Skeletal muscle satellite cell (primary cell): Measurements from ENCODE around the gene BCL7C.
"Not testable (repeated sequence)": the region's sequence is repeated elsewhere in the genome, so short reads cannot be mapped to it uniquely, and the experiment has no call there.

Source experiments
- H3K27me3 ChIP-seq: 2 replicates; pipeline ENCODE4 v1.7.0; 2013; ENCODE audit warnings: low read length; ENCODE audit not compliant: control insufficient read depth, insufficient read depth
- H3K36me3 ChIP-seq: 2 replicates; pipeline ENCODE4 v1.7.0; 2013; ENCODE audit warnings: mild to moderate bottlenecking, control low read depth, low read length; ENCODE audit not compliant: insufficient read depth
- H3K4me1 ChIP-seq: 2 replicates; pipeline ENCODE4 v1.7.0; 2013; ENCODE audit warnings: low read length; ENCODE audit not compliant: control insufficient read depth, insufficient read depth
- H3K4me2 ChIP-seq: 2 replicates; pipeline ENCODE4 v1.7.0; 2013; ENCODE audit warnings: mild to moderate bottlenecking, low read length
- H3K4me3 ChIP-seq: 2 replicates; pipeline ENCODE4 v1.7.0; 2013; ENCODE audit warnings: low read length
- H3K9ac ChIP-seq: 2 replicates; pipeline ENCODE4 v1.7.0; 2013; ENCODE audit warnings: mild to moderate bottlenecking, low read depth, low read length, moderate library complexity
- H3K9me3 ChIP-seq: replicated peaks from 2 replicates; pipeline ENCODE4 v1.7.0; 2013; ENCODE audit warnings: mild to moderate bottlenecking, control low read depth, low read length

The BCL7C gene

DNA sequence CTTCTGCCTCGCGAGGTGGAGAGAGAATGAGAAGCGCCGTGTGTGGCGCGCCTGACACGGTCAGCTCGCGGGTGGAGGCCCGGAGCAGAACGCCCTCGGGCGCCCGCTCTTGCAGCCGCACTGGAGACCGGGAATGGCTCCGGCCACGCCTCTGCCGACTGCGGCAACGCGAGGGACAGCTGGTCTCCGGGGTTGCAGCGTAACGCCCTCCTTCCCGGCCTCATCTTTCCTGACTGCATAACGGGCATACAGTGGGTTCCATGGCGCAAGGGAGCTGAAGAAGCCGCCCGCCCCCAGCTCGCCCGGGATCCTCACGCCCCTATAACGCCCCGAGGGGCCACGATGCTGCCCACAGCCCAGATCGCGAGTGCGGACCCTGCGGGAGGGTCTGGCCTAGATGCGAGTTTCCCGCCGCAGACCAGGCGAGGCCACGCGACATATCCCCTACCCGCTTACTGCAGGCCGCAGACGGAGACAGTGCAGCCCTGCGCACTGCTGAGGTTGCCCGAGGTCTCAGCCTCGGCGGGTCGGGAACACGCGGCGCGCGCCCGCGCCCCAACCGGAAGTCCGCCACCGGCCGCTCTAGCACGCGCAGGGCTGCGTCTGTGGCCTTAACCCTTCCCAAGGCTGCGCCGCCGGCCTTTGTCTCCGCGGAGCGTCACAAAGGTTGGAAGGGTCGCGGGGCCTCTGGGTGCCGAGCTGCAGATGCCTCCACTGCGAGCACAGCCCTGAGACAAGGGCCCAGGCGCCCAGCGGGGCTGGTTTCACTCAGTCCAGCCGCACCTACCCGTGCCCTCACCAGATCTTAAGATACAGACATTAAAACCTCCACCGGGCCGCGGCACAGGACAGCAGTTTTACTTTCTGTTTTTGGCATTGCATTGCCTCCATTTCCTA, 18.8 kb downstream of the BCL7C start:
- Histone ChIP-seq H3K4me2 (peak overlapping the region; percentile 95), H3K9me3 (no peaks in the 10 kb centered on the region), H3K4me3 (peak overlapping the region; percentile 92), H3K9ac (peak overlapping the region; percentile 88), H3K27me3 (no peaks in the 10 kb centered on the region), H3K36me3 (no peaks in the 10 kb centered on the region), H3K4me1 (peaks cover 14% of the 10 kb centered on the region)

DNA sequence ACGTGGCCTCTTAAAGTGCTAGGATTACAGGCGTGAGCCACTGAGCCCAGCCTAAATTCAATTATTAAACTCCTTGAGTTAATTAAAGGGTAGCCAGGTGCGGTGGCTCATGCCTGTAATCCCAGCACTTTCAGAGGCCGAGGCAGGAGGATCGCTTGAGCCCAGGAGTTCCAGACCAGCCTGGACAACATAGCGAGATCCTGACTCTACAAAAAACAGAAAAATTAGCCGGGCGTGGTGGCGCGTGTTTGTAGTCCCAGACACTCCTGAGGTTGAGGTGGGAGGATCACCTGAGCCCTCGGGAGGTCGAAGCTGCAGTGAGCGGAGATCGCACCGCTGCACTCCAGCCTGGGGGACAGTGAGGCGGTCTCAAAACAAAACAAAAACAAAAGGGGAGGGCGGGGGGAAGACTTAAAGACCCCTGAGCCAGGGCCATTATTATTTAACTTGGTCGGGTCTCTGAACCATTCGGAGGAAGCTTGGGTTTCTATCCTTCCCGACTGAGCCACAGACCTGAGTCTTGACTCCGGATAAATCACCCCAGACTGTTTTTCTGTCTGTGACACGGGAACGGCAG, 19.5 kb downstream of the BCL7C start:
- Histone ChIP-seq H3K4me1 (peaks cover 14% of the 10 kb centered on the region), H3K4me3 (peak overlapping the region; percentile 92), H3K9ac (peak overlapping the region; percentile 88)

DNA sequence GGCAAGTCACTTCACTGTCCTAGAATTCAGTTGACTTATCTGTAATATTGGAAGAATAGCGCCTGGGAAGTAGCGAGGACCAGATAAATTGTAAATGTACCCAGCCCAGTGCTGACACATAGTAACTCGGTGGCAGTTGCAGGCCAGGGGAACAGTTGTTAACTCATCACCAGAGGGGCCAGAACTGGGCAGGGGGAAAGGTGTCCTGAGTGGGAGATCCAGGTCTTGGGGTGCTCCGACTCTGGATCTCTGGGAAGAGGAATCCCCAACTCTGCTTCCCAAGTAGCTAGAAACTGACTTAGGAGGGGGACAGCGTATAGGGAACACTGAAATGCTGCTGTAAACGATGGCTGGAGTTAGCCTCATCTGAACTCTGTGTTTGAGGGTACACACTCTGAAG, 23.0 kb downstream of the BCL7C start:
- Histone ChIP-seq H3K4me3 (no peak overlapping the region), H3K4me1 (peaks cover 3% of the 10 kb centered on the region), H3K9ac (no peak overlapping the region), H3K27me3 (no peaks in the 10 kb centered on the region), H3K9me3 (no peaks in the 10 kb centered on the region), H3K4me2 (no peak overlapping the region), H3K36me3 (no peaks in the 10 kb centered on the region)

More for the DNA sequence above, 19.5 kb downstream of the BCL7C start:
- peak overlapping the region; percentile 95 for H3K4me2 ChIP-seq
- no peaks in the 10 kb centered on the region for H3K36me3 ChIP-seq
- no peaks in the 10 kb centered on the region for H3K27me3 ChIP-seq
- no peaks in the 10 kb centered on the region for H3K9me3 ChIP-seq

DNA sequence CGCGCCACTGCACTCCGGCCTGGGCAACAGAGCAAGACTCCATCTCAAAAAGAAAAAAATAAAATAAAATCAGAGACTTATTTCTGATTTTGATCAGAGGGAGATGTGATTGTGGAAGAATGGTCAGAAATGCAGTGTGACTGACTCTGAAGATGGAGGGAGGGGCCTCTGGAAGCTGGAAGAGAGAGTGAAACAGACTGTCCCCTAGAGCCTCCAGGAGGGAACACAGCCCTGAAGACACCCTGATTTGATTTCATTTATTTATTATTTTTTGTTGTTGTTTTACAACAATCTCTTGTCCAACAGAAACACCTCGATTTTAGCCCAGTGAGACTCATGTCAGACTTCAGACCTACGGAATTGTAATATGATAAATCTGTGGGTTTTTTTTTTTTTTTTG, 26.1 kb downstream of the BCL7C start:
- no peak overlapping the region for H3K4me3 ChIP-seq
- H3K9me3 ChIP-seq, result no peaks in the 10 kb centered on the region
- H3K36me3 ChIP-seq, result no peaks in the 10 kb centered on the region
- no peaks in the 10 kb centered on the region for H3K4me1 ChIP-seq
- no peaks in the 10 kb centered on the region for H3K27me3 ChIP-seq
- no peak overlapping the region for H3K4me2 ChIP-seq
- H3K9ac ChIP-seq, result no peak overlapping the region

DNA sequence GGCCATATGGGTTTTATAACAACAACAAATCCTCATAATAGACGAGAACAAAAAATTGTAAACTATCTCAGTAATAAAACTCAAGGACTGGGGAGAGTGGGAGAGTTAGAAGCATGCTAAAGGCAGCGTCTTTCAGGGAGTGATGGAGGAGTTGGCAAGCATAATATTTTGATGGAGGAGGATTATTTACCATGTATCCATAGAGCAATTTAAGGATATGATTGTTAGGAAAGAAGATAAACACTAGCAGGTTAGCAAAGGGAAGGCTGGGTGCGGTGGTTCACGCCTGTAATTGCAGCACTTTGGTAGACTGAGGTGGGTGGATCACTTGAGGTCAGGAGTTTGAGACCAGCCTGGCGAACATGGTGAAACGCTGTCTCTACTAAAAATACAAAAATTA, 27.8 kb downstream of the BCL7C start:
- no peaks in the 10 kb centered on the region for H3K36me3 ChIP-seq
- H3K4me3 ChIP-seq, result no peak overlapping the region
- H3K4me1 ChIP-seq, result no peaks in the 10 kb centered on the region
- H3K9ac ChIP-seq, result no peak overlapping the region
- no peak overlapping the region for H3K4me2 ChIP-seq
- H3K9me3 ChIP-seq, result no peaks in the 10 kb centered on the region
- no peaks in the 10 kb centered on the region for H3K27me3 ChIP-seq

DNA sequence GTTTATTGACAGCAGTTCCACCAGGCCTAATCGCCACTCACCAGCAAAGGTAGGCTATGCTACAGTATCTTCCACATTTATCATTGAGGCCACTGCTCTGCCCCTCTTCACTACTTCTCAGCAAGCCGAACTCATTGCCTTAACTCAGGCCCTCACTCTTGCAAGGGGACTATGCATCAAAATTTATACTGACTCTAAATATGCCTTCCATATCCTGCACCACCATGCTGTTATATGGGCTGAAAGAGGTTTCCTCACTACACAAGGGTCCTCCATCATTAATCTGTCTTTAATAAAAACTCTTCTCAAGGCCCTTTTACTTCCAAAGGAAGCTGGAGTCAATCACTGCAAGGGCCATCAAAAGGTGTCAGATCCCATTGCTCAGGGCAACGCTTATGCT, 30.7 kb downstream of the BCL7C start:
- H3K36me3 ChIP-seq, H3K27me3 ChIP-seq, H3K4me2 ChIP-seq, H3K4me3 ChIP-seq, H3K4me1 ChIP-seq, H3K9ac ChIP-seq, H3K9me3 ChIP-seq: not testable (repeated sequence)

DNA sequence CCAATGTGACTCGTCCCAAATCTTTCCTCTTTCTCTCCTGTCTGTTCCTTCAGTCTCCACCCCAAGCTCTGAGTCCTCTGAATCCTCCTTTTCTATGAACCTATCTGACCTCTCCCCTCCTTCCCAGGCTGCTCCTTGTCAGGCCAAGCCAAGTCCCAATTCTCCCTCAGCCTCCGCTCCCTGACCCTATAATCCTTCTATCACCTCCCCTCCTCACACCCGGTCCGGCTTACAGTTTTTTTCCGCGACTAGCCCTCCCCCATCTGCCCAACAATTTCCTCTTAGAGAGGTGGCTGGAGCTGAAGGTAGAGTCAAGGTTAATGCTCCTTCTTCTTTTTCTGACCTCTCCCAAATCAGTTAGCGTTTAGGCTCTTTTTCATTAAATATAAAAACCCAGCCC, 33.1 kb downstream of the BCL7C start:
- not testable (repeated sequence) for H3K4me3 ChIP-seq, H3K4me2 ChIP-seq, H3K4me1 ChIP-seq, H3K36me3 ChIP-seq, H3K9ac ChIP-seq, H3K9me3 ChIP-seq, H3K27me3 ChIP-seq

DNA sequence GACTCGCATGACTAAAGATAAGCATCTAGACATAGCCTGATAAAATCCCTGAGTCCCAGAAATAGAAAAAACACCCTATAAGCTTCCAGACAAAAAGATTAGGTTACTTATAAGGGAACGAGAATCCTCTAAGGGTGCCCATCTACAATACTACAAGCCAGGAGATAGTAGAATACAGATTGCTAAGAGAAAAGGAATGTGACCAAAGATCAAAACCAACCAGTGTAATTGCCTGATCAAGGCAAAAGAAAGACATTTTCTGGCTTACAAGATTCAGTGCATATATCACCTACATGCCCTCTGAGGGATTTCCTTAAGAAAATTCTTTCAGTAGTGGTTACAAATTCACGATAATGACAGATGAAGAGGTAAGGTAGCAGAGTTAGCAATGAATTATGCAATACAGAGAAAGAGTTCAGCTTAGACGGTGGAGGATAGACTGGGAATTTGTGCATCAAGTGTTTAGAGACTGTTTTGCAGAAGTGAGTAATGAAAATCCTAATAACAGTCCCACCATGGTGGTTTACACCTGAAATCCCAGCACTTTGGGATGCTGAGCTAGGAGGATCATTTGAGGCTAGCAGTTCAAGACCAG, 35.0 kb downstream of the BCL7C start:
- Histone ChIP-seq H3K4me1 (no peaks in the 10 kb centered on the region), H3K9me3 (no peaks in the 10 kb centered on the region), H3K36me3 (peaks cover 2% of the 10 kb centered on the region), H3K9ac (no peak overlapping the region), H3K27me3 (no peaks in the 10 kb centered on the region), H3K4me3 (no peak overlapping the region), H3K4me2 (no peak overlapping the region)

DNA sequence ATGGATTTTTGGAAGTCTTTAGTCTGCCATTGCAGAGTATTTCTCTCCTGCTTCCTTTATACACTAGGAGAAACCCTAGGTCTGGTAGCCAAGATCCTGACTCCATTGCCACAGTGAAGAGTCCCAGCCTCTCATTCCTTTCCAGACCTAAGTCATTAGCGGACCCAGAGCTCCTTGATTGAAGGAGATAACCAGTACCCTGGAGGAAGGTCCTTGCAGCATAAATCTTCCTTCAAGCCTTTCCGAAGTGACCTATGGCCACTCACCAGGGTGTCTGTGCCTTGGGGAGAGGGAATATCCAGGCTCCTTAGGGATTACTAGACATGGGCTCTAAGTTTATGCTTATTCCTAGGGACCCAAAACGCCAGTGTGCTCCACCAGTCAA, 35.8 kb downstream of the BCL7C start:
- H3K4me2 ChIP-seq, result no peak overlapping the region
- no peaks in the 10 kb centered on the region for H3K27me3 ChIP-seq
- no peak overlapping the region for H3K9ac ChIP-seq
- H3K4me1 ChIP-seq, result no peaks in the 10 kb centered on the region
- peaks cover 4% of the 10 kb centered on the region for H3K36me3 ChIP-seq
- H3K9me3 ChIP-seq, result no peaks in the 10 kb centered on the region
- no peak overlapping the region for H3K4me3 ChIP-seq

DNA sequence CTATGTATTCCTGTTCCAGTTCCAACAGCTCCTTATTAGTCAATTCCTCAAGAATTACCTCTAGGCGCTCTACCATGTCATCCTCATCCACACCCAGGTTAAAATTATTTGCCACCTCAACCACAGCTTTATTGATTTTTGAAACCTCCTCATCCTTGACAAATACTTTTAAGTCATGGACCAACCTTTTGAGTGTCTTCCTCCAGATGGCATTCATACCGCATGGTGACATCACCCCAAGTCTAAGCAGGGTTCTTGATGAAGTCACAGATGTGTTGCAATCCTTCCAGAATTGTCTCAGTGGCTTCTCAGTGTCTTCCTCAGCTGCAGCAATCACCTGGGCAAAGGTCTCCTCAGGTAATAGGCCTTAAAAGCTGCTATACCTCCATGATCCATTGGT, 40.1 kb downstream of the BCL7C start:
- H3K9me3 ChIP-seq, result no peaks in the 10 kb centered on the region
- H3K9ac ChIP-seq, result no peak overlapping the region
- H3K27me3 ChIP-seq, result no peaks in the 10 kb centered on the region
- H3K4me2 ChIP-seq, result no peak overlapping the region
- no peak overlapping the region for H3K4me3 ChIP-seq
- H3K4me1 ChIP-seq, result no peaks in the 10 kb centered on the region
- H3K36me3 ChIP-seq, result peaks cover 4% of the 10 kb centered on the region

DNA sequence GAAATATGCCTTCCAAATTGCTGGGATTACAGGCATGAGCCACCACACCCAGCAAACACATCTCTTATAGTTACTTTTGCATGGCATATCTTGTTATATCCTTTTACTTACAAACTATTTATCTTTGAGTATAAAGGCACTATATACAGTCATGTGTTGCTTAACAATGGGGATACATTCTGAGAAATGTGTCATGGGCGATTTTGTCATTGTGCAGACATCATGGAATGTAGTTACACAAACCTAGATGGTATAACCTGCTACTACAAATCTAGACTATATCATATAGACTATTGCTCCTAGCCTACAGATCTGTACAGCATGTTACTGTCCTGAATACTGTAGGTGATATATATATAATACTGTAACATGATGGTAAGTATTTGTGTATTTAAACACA, 43.6 kb downstream of the BCL7C start:
- H3K9ac ChIP-seq, result no peak overlapping the region
- H3K36me3 ChIP-seq, result peaks cover 4% of the 10 kb centered on the region
- peaks cover under 1% of the 10 kb centered on the region for H3K4me1 ChIP-seq
- H3K9me3 ChIP-seq, result no peaks in the 10 kb centered on the region
- no peaks in the 10 kb centered on the region for H3K27me3 ChIP-seq
- H3K4me2 ChIP-seq, result no peak overlapping the region
- H3K4me3 ChIP-seq, result no peak overlapping the region
